Measurements from ENCODE around the gene TSKS.
A peak's percentile ranks its signal among the peaks of the same experiment; 100 is the strongest.

TSKS gene

GRCh38 chr19:49795615-49796014 lies 32.5 kb upstream of the TSKS start:
- no peak for DNase-seq (ENCODE audit: low read depth)

- DNase-seq (ENCODE audit: low read depth) = peak; percentile 68
These were observed 30.4 kb upstream of the TSKS start for GRCh38 chr19:49793561-49793840.

GRCh38 chr19:49792829-49793560 lies 29.9 kb upstream of the TSKS start:
- DNase-seq (ENCODE audit: low read depth) = no peak

- no peak for DNase-seq (ENCODE audit: low read depth)
These were observed 28.8 kb upstream of the TSKS start for GRCh38 chr19:49791776-49792445.

GRCh38 chr19:49790866-49791265 lies 27.8 kb upstream of the TSKS start:
- peak; percentile 15 for DNase-seq (ENCODE audit: low read depth)

- no peak for DNase-seq (ENCODE audit: low read depth)
These were observed 25.8 kb upstream of the TSKS start for GRCh38 chr19:49788857-49789256.

- no peak for DNase-seq (ENCODE audit: low read depth)
These were observed 24.6 kb upstream of the TSKS start for GRCh38 chr19:49787746-49788145.

- DNase-seq (ENCODE audit: low read depth) = peak; percentile 70
These were observed 23.3 kb upstream of the TSKS start for GRCh38 chr19:49786376-49786820.

- no peak for DNase-seq (ENCODE audit: low read depth)
These were observed 19.4 kb upstream of the TSKS start for GRCh38 chr19:49782515-49782914.

GRCh38 chr19:49781394-49781793 lies 18.3 kb upstream of the TSKS start:
- DNase-seq (ENCODE audit: low read depth) = no peak

- DNase-seq (ENCODE audit: low read depth) = no peak
These were observed 17.8 kb upstream of the TSKS start for GRCh38 chr19:49780861-49781260.

- no peak for DNase-seq (ENCODE audit: low read depth)
These were observed 16.8 kb upstream of the TSKS start for GRCh38 chr19:49779731-49780555.

GRCh38 chr19:49776371-49776764 lies 13.3 kb upstream of the TSKS start:
- DNase-seq (ENCODE audit: low read depth) = no peak

GRCh38 chr19:49775742-49776370 lies 12.8 kb upstream of the TSKS start:
- no peak for DNase-seq (ENCODE audit: low read depth)

GRCh38 chr19:49774969-49775368 lies 11.9 kb upstream of the TSKS start:
- DNase-seq (ENCODE audit: low read depth) = no peak

GRCh38 chr19:49773663-49774350 lies 10.7 kb upstream of the TSKS start:
- DNase-seq (ENCODE audit: low read depth) = no peak

GRCh38 chr19:49772850-49773432 lies 9.8 kb upstream of the TSKS start:
- DNase-seq (ENCODE audit: low read depth) = no peak

GRCh38 chr19:49771674-49772139 lies 8.6 kb upstream of the TSKS start:
- DNase-seq (ENCODE audit: low read depth) = no peak

- DNase-seq (ENCODE audit: low read depth) = no peak
These were observed 7.4 kb upstream of the TSKS start for GRCh38 chr19:49770529-49770928.

GRCh38 chr19:49767967-49768581 lies 5.0 kb upstream of the TSKS start:
- no peak for DNase-seq (ENCODE audit: low read depth)

- peak; percentile 43 for DNase-seq (ENCODE audit: low read depth)
These were observed 4.3 kb upstream of the TSKS start for GRCh38 chr19:49767381-49767780.
